HAP-1 (cell line): ENCODE data around the gene CACNG5.
A peak's percentile ranks its signal among the peaks of the same experiment; 100 is the strongest.

Experiments used
- DNase-seq, 2 experiments: peaks; one replicate each; pipeline ENCODE4 v3.0.0-alpha.2; 2016 to 2020; ENCODE audit warnings: low spot score in 2 of 2
- H3K27me3 ChIP-seq: fragments of 250-450 bp; sonication (Bioruptor Pico); 2 replicates; pipeline ENCODE4 v1.5.1; 2020; ENCODE audit warnings: low read depth, mild to moderate bottlenecking, moderate library complexity
- H3K36me3 ChIP-seq: fragments of 250-450 bp; sonication (Bioruptor Pico); replicated peaks from 2 replicates; pipeline ENCODE4 v1.5.1; 2020; ENCODE audit warnings: mild to moderate bottlenecking
- H3K4me1 ChIP-seq: fragments of 250-450 bp; sonication (Bioruptor Pico); 2 replicates; pipeline ENCODE4 v1.5.1; 2020; ENCODE audit warnings: mild to moderate bottlenecking
- H3K4me3 ChIP-seq: fragments of 250-450 bp; sonication (Bioruptor Pico); 2 replicates; pipeline ENCODE4 v1.5.1; 2020; ENCODE audit warnings: mild to moderate bottlenecking, moderate library complexity
- H3K9me3 ChIP-seq: fragments of 250-450 bp; sonication (Bioruptor Pico); 2 replicates; pipeline ENCODE4 v1.5.1; 2020; ENCODE audit warnings: mild to moderate bottlenecking, moderate library complexity
- in situ Hi-C: fragments of 300-500 bp; cut with MboI; formaldehyde crosslinking; loops from 3 replicates; pipeline ENCODE4 v1.14.3; 2020; ENCODE audit warnings: low sequenced_read_pairs, inconsistent platforms, mixed read lengths

CACNG5 gene

GRCh38 chr17:66810951-66811682, 23.8 kb upstream of the CACNG5 start:
- Histone ChIP-seq H3K4me3 (no peak overlapping the region), H3K4me1 (no peaks in the 10 kb centered on the region; the same call in 1 of the 2 replicates)
- in situ Hi-C loops, result no loop called here

GRCh38 chr17:66811683-66812054, 23.2 kb upstream of the CACNG5 start:
- H3K36me3 ChIP-seq, result no peaks in the 10 kb centered on the region
- in situ Hi-C loops, result no loop called here
- no peaks in the 10 kb centered on the region for H3K9me3 ChIP-seq
- no peaks in the 10 kb centered on the region; the same call in 1 of the 2 replicates for H3K4me1 ChIP-seq
- no peak overlapping the region for H3K4me3 ChIP-seq
- DNase-seq, result no peak
- no peaks in the 10 kb centered on the region for H3K27me3 ChIP-seq

More at GRCh38 chr17:66810951-66811682, 23.8 kb upstream of the CACNG5 start:
- Histone ChIP-seq H3K27me3 (no peaks in the 10 kb centered on the region), H3K36me3 (no peaks in the 10 kb centered on the region), H3K9me3 (no peaks in the 10 kb centered on the region)
- DNase-seq, result no peak

DNA sequence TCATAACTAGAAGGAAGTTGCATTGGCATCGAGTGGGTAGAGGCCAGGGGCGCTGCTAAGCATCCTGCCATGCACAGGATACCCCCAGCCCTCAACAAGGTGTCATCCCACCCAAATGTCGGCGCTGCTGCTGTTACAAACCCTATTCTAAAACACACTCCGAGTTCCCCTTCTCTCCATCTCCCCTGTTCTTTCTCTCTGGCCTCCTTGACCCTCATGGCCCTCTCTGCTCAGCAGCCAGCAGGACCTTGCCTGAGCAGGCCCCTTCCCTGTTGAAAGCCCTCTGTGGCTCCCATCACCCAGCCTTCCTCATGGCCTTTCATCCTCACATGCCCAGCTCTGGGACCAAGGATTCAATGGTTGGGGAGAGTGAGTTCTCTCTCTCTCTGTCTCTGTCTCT, 22.3 kb upstream of the CACNG5 start:
- no peak overlapping the region for H3K4me3 ChIP-seq
- in situ Hi-C loops, result no loop called here
- H3K9me3 ChIP-seq, result no peaks in the 10 kb centered on the region
- no peaks in the 10 kb centered on the region; the same call in 1 of the 2 replicates for H3K4me1 ChIP-seq
- no peaks in the 10 kb centered on the region for H3K36me3 ChIP-seq
- H3K27me3 ChIP-seq, result no peaks in the 10 kb centered on the region
- DNase-seq, result no peak

- Histone ChIP-seq H3K27me3 (no peaks in the 10 kb centered on the region), H3K36me3 (no peaks in the 10 kb centered on the region), H3K4me3 (no peak overlapping the region), H3K4me1 (no peaks in the 10 kb centered on the region; the same call in 1 of the 2 replicates), H3K9me3 (no peaks in the 10 kb centered on the region)
- in situ Hi-C loops, result no loop called here
- DNase-seq, result no peak
Measured at GRCh38 chr17:66813296-66813695, 21.6 kb upstream of the CACNG5 start.

DNA sequence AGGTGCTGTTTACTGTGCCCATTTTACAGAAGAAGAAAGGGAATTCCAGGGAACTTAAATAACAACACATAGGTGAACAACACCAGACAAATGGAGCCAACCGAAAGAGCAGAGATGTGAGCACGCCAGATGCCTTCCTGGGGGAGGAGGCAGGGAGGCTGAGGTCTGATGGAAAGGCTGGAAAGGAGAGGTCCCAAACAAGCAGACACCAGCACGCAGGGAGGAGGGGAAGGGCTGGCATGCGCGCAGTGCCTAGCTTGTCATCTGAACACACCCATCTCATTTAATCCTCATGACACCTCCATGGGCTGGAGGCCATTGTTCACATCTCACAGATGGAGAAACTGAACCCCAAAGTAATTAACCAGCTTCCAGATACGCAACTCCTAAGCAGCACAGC, 20.9 kb upstream of the CACNG5 start:
- no peaks in the 10 kb centered on the region for H3K9me3 ChIP-seq
- H3K36me3 ChIP-seq, result no peaks in the 10 kb centered on the region
- no peak overlapping the region for H3K4me3 ChIP-seq
- no peaks in the 10 kb centered on the region; the same call in 1 of the 2 replicates for H3K4me1 ChIP-seq
- no peak for DNase-seq
- no peaks in the 10 kb centered on the region for H3K27me3 ChIP-seq
- in situ Hi-C loops, result no loop called here

- no peak for DNase-seq
- Histone ChIP-seq H3K36me3 (no peaks in the 10 kb centered on the region), H3K9me3 (no peaks in the 10 kb centered on the region), H3K4me3 (no peak overlapping the region), H3K4me1 (no peaks in the 10 kb centered on the region; the same call in 1 of the 2 replicates), H3K27me3 (no peaks in the 10 kb centered on the region)
- in situ Hi-C loops, result no loop called here
Measured at GRCh38 chr17:66814570-66814969, 20.3 kb upstream of the CACNG5 start.

GRCh38 chr17:66817750-66818149, 17.2 kb upstream of the CACNG5 start:
- no peaks in the 10 kb centered on the region for H3K27me3 ChIP-seq
- H3K4me1 ChIP-seq, result no peaks in the 10 kb centered on the region
- no peak for DNase-seq
- no peaks in the 10 kb centered on the region for H3K9me3 ChIP-seq
- no peaks in the 10 kb centered on the region for H3K36me3 ChIP-seq
- in situ Hi-C loops, result no loop called here
- no peak overlapping the region for H3K4me3 ChIP-seq

- in situ Hi-C loops, result no loop called here
- no peaks in the 10 kb centered on the region for H3K9me3 ChIP-seq
- no peak overlapping the region for H3K4me3 ChIP-seq
- no peak for DNase-seq
- no peaks in the 10 kb centered on the region for H3K27me3 ChIP-seq
- no peaks in the 10 kb centered on the region for H3K4me1 ChIP-seq
- no peaks in the 10 kb centered on the region for H3K36me3 ChIP-seq
Measured at GRCh38 chr17:66819466-66819865, 15.5 kb upstream of the CACNG5 start.

- H3K4me3 ChIP-seq, result no peak overlapping the region
- no peaks in the 10 kb centered on the region for H3K9me3 ChIP-seq
- no peaks in the 10 kb centered on the region for H3K36me3 ChIP-seq
- H3K27me3 ChIP-seq, result no peaks in the 10 kb centered on the region
- no peak for DNase-seq
- no peaks in the 10 kb centered on the region for H3K4me1 ChIP-seq
- in situ Hi-C loops, result no loop called here
Measured at GRCh38 chr17:66822009-66822408, 12.9 kb upstream of the CACNG5 start.

- Histone ChIP-seq H3K36me3 (no peaks in the 10 kb centered on the region), H3K4me3 (no peak overlapping the region), H3K9me3 (no peaks in the 10 kb centered on the region), H3K4me1 (no peaks in the 10 kb centered on the region), H3K27me3 (peaks cover 5% of the 10 kb centered on the region; the same call in 1 of the 2 replicates)
- DNase-seq, result no peak
- in situ Hi-C loops, result no loop called here
Measured at GRCh38 chr17:66826856-66827255, 8.1 kb upstream of the CACNG5 start.

- Histone ChIP-seq H3K4me1 (no peaks in the 10 kb centered on the region), H3K36me3 (no peaks in the 10 kb centered on the region), H3K9me3 (no peaks in the 10 kb centered on the region), H3K27me3 (peaks cover 6% of the 10 kb centered on the region; the same call in 1 of the 2 replicates), H3K4me3 (no peak overlapping the region)
- DNase-seq, result peak; percentile 6 to 59
- in situ Hi-C loops, result no loop called here
Measured at GRCh38 chr17:66829386-66829864, 5.5 kb upstream of the CACNG5 start.

DNA sequence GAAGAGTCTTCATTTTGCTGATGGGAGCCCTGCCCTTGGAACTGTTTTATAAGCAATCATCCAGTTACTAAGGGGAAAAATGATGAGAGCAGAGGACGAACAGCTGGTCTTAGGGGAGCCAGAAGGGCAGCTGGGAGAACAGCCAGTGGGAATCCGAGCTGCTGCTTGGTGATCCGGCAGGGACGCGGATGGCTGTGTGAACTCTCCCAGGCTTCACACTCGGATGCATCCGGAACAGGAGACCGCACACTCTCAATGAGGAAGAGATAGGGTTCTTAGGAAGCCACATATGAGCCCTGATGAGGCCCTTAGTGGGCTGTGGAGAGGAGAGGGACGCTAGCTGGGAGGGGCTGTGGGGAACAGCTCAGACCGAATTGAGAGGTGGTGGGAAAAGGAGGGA, 5.0 kb upstream of the CACNG5 start:
- no peak for DNase-seq
- H3K4me1 ChIP-seq, result no peaks in the 10 kb centered on the region; the same call in 1 of the 2 replicates
- in situ Hi-C loops, result no loop called here
- no peaks in the 10 kb centered on the region for H3K9me3 ChIP-seq
- peaks cover 9% of the 10 kb centered on the region; the same call in 1 of the 2 replicates for H3K27me3 ChIP-seq
- H3K4me3 ChIP-seq, result no peak overlapping the region
- H3K36me3 ChIP-seq, result no peaks in the 10 kb centered on the region

DNA sequence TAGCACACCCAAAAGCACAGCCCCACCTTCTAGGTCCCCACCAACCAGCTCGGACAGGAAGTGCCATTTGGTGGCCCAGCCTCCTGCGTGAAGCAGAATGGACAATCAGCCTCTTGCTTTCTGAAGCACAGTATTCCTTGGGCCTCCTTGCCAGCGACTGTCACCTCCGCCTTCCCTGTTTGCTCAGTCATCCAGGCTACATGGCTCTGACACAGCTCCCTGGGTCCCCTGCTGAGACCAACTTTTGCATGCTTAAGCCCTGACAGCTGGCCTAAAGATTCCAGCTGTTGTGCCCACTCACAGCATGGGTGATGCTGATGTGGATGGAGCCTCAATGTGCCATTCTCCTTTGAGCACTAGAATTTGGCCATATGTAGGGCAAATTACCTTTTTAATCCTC, 4.5 kb upstream of the CACNG5 start:
- no peak overlapping the region for H3K4me3 ChIP-seq
- in situ Hi-C loops, result no loop called here

GRCh38 chr17:66831383-66832210, 3.3 kb upstream of the CACNG5 start:
- Histone ChIP-seq H3K9me3 (no peaks in the 10 kb centered on the region), H3K27me3 (peaks cover 19% of the 10 kb centered on the region), H3K36me3 (no peaks in the 10 kb centered on the region), H3K4me3 (no peak overlapping the region), H3K4me1 (no peaks in the 10 kb centered on the region; the same call in 1 of the 2 replicates)
- DNase-seq, result no peak
- in situ Hi-C loops, result no loop called here

More for the DNA sequence above, 4.5 kb upstream of the CACNG5 start:
- Histone ChIP-seq H3K9me3 (no peaks in the 10 kb centered on the region), H3K4me1 (no peaks in the 10 kb centered on the region; the same call in 1 of the 2 replicates), H3K27me3 (peaks cover 13% of the 10 kb centered on the region; the same call in 1 of the 2 replicates), H3K36me3 (no peaks in the 10 kb centered on the region)
- DNase-seq, result no peak
